ENCODE data around the gene CNOT4.
A peak's percentile ranks its signal among the peaks of the same experiment; 100 is the strongest.
"Not testable (repeated sequence)": the region's sequence is repeated elsewhere in the genome, so short reads cannot be mapped to it uniquely, and the experiment has no call there.

Gene CNOT4

GRCh38 chr7:135514856-135515255, 5.0 kb upstream of the CNOT4 start:
- no peak for DNase-seq
- intact Hi-C loops (cut with DNase I): no loop called here

DNA sequence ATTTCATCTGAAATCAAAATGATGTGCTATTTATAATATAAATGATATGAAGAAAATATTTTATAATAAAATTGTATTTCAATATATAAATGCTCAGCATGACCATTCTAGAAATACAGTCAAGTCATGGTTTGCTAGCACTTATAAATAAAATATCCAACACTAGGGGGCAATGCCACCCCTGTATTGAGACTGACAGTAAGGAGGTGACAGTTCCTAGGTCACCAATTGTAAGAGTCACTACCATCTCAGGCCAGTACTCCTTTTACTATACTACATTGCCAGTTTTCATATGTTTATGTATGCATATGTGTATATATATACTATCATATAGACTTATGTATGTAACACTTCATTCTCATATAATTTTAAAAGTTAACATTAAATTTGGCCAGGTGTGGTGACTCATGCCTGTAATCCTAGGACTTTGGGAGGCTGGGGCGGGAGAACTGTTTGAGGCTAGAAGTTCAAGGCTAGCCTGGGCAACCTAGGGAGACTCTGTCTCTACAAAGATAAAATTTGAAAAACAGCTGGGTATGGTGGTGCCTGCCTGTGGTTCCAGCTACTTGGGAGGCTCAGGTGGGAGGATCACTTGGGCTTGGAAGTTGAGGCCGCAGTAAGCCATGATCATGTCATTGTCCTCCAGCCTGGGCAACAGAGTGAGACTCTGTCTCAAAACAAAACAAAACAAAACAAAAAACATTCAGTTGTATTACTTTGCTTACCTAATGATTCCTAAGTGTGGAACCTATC, 2.4 kb upstream of the CNOT4 start:
- DNase-seq: peak in 1 of 10 donors; percentile 20
- intact Hi-C loops (cut with DNase I): no loop called here

DNA sequence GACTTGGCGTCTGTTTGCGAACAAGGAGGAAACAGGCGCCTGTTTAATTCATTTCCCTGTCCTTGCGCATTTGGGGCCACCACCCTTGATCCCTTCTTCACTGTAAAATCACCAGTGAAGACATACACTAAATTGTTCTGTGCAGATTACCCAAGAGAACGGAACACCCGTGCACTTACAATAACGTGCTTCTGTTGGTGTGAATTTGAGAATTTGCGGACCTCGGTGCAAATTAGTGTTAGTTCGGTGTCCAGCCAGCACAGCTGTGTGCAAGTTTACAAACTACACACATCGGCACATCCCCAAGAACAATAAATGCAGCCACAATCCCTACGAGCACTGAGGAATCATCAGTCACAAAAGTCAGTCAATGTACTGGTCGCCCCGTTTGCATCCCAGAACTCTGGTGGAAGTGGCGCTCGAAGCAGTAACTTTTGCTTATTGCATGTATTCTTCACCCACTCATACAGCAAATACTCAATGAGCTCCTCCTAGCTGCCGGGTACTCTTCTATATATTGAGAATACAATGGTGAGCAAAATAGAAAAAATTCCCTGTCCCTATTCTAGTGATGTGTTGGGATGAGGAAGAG, 786 bp upstream of the CNOT4 start:
- DNase-seq: peak in 2 of 10 donors; percentile 11 to 14
- intact Hi-C loops (cut with DNase I): loop anchor here (1.0 kb wide), 2 partner anchors 47 to 229 kb away; partner anchors contain the start of gene NUP205

GRCh38 chr7:135509589-135509838, 388 bp downstream of the CNOT4 start:
- DNase-seq: no peak
- intact Hi-C loops (cut with DNase I): no loop called here

DNA sequence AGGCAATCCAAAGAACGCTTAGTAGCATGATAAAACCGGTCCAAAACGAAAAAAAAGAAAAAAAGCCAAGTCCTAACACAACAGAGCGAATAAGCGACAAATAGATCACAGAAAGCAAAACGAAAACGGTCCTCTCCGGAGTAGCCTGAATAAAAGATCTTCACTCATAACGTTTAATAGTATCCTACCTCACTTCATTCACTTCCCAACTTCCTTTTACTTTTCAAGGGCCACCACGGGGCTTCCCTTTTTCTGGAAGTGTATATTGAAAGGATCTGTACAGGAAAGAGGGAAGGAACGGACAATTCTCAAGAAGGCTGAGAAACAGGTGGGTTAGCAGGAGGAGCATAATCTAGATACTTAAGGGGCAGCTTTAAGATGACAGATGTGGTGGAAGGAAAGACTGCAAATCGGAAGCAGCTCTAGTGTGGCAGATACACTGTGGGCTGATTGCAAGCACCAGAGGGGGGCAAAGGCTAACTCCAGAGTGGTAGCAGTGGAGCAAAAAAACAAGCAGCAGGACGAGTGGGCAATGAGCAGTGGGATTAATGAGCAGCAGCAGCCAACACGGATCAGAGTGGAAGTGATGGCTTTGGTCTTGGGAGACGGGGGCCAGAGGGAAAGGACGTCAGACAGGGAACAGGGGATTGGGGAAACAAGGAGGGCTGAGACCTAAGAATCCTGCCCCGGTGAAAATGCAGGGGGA, 866 bp downstream of the CNOT4 start:
- intact Hi-C loops (cut with DNase I): no loop called here
- DNase-seq: peak in 3 of 10 donors; percentile 13 to 76 (median 20)

GRCh38 chr7:135501402-135501801, 8.5 kb downstream of the CNOT4 start:
- DNase-seq: no peak
- intact Hi-C loops (cut with DNase I): no loop called here

DNA sequence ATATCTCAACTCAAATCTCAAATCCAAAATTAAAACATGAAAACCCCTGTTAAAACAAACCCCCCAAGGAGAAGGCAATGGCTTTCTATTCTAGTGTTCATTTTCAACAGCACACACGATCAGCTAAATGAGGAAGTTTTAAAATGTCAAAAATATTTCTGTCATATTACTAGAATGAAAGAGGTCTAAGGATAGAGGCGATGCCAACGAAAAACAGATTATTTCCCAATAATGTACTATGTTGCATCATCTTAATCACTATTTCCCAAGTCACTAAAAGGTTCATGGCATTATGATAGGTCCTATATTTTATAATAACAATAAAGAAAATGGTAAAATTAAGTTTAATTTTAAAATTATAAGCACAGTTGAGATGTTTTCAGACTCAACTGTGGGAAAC, 10.1 kb downstream of the CNOT4 start:
- intact Hi-C loops (cut with DNase I): no loop called here

GRCh38 chr7:135497161-135497560, 12.7 kb downstream of the CNOT4 start:
- DNase-seq; intact Hi-C loops (cut with DNase I): not testable (repeated sequence)

More for the DNA sequence above, 10.1 kb downstream of the CNOT4 start:
- no peak for DNase-seq

DNA sequence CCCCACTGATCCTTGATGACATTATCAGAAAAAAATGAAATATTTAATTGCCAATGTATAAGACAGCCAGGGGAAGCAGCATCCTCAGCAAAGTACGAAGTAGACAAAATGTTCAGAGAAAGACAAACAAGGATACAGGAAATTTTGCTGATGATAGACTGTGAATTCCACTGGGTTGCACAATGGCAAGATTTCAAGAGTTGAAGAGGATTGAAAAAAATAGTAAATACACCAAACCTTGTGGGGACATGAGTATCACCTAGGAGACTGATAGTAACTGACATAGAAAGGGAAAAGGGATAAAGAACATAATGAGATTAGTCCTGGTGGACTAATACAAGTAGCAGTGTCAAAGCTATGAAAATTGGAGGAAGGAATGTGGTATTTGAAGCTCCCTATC, 16.5 kb downstream of the CNOT4 start:
- no peak for DNase-seq
- intact Hi-C loops (cut with DNase I): no loop called here

GRCh38 chr7:135492151-135492550, 17.8 kb downstream of the CNOT4 start:
- DNase-seq: no peak
- intact Hi-C loops (cut with DNase I): no loop called here

- intact Hi-C loops (cut with DNase I): no loop called here
- DNase-seq: no peak
These were observed 19.1 kb downstream of the CNOT4 start for GRCh38 chr7:135490783-135491182.

GRCh38 chr7:135489791-135490190, 20.1 kb downstream of the CNOT4 start:
- intact Hi-C loops (cut with DNase I): no loop called here
- DNase-seq: no peak

DNA sequence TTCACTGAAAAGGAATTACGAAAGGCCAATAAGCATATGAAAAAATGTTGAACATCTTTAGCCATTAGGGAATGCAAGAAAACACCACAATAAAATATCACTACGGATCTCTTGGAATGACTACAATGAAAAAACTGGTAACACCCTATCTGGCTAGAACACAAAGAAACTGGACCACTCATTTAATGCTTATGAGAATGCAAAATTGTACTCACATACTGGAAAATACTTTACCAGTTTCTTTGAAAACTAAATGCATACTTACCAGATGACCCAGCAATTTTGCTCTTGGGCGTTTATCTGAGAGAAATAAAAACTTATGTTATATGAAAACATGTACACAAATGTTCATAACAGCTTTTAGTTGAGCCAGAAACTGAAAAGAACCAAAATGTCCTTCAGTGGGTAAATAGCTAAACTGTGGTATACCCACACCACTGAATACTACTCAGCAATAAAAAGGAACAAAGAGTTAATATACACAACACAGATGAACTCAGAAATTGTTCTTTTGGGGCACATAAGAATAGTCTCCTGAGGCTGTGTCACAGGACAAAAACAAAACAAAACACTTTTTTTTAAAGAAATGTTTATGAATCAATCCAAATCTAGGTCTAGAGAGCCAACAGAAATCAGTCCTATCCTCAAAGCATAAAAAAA, 23.5 kb downstream of the CNOT4 start:
- intact Hi-C loops (cut with DNase I): no loop called here
- no peak for DNase-seq

GRCh38 chr7:135481598-135481979, 28.3 kb downstream of the CNOT4 start:
- no peak for DNase-seq
- intact Hi-C loops (cut with DNase I): no loop called here

DNA sequence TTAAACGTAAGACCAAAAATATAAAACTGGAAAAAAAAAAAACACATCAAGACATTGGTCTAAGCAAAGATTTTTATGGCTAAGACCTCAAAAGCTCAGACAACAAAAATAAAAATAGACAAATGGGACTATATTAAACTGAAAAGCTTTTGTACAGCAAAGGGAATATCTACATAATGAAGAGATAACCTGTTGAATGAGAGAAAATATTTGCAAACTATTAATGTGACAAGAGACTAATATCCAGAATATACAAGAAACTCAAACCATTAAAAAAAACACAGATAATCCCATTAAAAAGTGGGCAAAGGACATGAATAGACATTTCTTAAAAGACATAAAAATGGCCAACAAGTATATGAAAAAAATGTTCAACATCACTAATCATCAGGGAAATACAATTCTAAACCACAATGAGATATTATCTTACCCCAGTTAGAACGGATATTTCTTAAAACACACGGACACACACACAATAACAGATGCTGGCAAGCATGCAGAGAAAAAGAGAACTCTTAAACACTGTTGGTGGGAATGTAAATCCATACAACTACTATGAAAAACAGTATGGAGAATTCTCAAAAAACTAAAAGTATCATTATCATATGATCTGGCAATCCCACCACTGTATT, 28.8 kb downstream of the CNOT4 start:
- no peak for DNase-seq
- intact Hi-C loops (cut with DNase I): no loop called here

- intact Hi-C loops (cut with DNase I): no loop called here
- no peak for DNase-seq
These were observed 34.4 kb downstream of the CNOT4 start for GRCh38 chr7:135475521-135475920.

DNA sequence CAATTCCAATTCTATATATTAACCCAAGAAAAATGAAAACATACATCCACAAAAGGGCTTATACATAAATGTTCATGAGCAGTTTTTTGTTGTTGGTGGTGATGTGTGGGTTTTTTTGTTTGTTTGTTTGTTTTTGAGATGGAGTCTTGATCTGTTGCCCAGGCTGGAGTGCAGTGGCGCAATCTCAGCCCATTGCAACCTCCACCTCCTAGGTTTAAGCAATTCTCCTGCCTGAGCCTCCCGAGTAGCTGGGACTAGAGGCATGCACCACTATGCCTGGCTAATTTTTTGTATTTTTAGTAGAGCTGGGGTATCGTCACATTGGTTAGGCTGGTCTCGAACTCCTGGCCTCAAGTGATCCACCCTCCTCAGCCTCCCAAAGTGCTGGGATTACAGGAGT, 40.2 kb downstream of the CNOT4 start:
- DNase-seq; intact Hi-C loops (cut with DNase I): not testable (repeated sequence)

DNA sequence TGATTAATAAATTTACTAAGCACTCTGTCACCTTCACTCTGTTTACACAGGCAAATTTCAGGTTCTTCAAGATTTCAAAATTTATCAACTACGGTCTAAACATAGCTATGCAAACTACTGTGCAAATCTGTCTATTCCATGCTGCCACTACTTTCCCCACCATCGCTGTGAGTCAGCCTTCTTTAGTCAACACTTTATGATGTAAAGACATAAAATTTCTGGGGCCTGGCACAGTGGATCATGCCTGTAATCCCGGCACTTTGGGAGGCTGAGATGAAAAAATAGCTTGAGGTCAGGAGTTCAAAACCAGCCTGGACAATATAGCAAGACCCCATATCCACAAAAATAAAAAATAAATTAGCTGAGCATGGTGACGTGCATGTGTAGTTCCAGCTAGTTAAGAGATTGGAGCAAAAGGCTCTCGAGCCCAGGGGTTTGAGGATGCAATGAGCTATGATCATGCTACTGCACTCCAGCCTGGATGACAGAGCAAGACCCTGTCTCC, 42.6 kb downstream of the CNOT4 start:
- no peak for DNase-seq
- intact Hi-C loops (cut with DNase I): no loop called here

- no peak for DNase-seq
- intact Hi-C loops (cut with DNase I): no loop called here
These were observed 43.3 kb downstream of the CNOT4 start for GRCh38 chr7:135466442-135467206.

GRCh38 chr7:135463908-135464307, 46.0 kb downstream of the CNOT4 start:
- intact Hi-C loops (cut with DNase I): no loop called here

More at GRCh38 chr7:135463908-135464307, 46.0 kb downstream of the CNOT4 start:
- no peak for DNase-seq
